ENCODE data around the gene TPSD1. TPM values are rescaled to one million over a fixed set of nuclear protein-coding genes. Genes with fewer than 3 reads are reported as not detected.

TPSD1 gene
- total and polyA plus RNA-seq, 2 donors (not counting 1 experiment from before 2014, with no cell fraction given): not detected

- Histone ChIP-seq H3K4me3 (ENCODE audit: control extremely low read depth in 1 of 5, extremely low read depth in 1 of 5, insufficient read depth in 1 of 5, low read depth in 2 of 5, low read length in 4 of 5) (no peak overlapping the region), H3K79me2 (ENCODE audit: control insufficient read depth, insufficient read depth, low read length) (no peaks in the 10 kb centered on the region), H3K4me1 (ENCODE audit: control insufficient read depth in 2 of 2, insufficient read depth in 2 of 2, low read length in 2 of 2) (peaks cover 6 to 8% of the 10 kb centered on the region in 2 donors), H2AFZ (ENCODE audit: insufficient read depth, low read depth, low read length, poor library complexity, severe bottlenecking) (no peak overlapping the region), H3K36me3 (replicated peaks in 1 of 2; ENCODE audit: control extremely low read depth in 1 of 2, control insufficient read depth in 1 of 2, extremely low read depth in 1 of 2, insufficient read depth in 2 of 2, low read length in 1 of 2) (no peaks in the 10 kb centered on the region), H3K27ac (ENCODE audit: low read length in 2 of 2) (no peak overlapping the region), H3K9ac (ENCODE audit: low read length) (no peak overlapping the region), H3K4me2 (replicated peaks; ENCODE audit: low read depth, low read length, poor library complexity, severe bottlenecking) (no peak overlapping the region), H4K20me1 (ENCODE audit: control insufficient read depth, insufficient read depth, low read length, poor library complexity, severe bottlenecking) (no peaks in the 10 kb centered on the region), H3K9me3 (ENCODE audit: control extremely low read depth in 1 of 3, control insufficient read depth in 2 of 3, insufficient read depth in 1 of 3, low read length in 2 of 3) (peaks cover 0 to 4% (median 0%) of the 10 kb centered on the region in 3 donors), H3K27me3 (replicated peaks in 1 of 4; ENCODE audit: control extremely low read depth in 1 of 4, control insufficient read depth in 3 of 4, insufficient read depth in 4 of 4, low read length in 3 of 4) (peaks cover 0 to 50% (median 12%) of the 10 kb centered on the region in 4 experiments)
- 90% methylated on average over 9 of the region's 9 CpGs for WGBS (ENCODE audit: insufficient coverage)
- no peak for ATAC-seq (ENCODE audit: low read depth)
- H3K27ac Mint-ChIP-seq: no peak overlapping the region
- peaks cover 5% of the 10 kb centered on the region for H3K9me3 Mint-ChIP-seq (ENCODE audit: insufficient read depth)
- intact Hi-C loops (cut with micrococcal nuclease): no loop called here
- H3K27me3 Mint-ChIP-seq: peaks cover 17% of the 10 kb centered on the region
- H3K4me3 Mint-ChIP-seq: no peak overlapping the region
- no peak for TF ChIP-seq EZH2 (IDR thresholded peaks at IDR 0.05; ENCODE audit: borderline replicate concordance, insufficient read depth, low read depth, low read length, poor library complexity, severe bottlenecking)
- TF ChIP-seq CTCF (IDR thresholded peaks at IDR 0.05): no peak
- CTCF ChIA-PET: no interaction called here
- no peak for DNase-seq
- POLR2A ChIA-PET: no interaction called here
- peaks cover 4% of the 10 kb centered on the region for H3K4me1 Mint-ChIP-seq
These were observed 7.0 kb downstream of the TPSD1 start for GRCh38 chr16:1262846-1263221.

GRCh38 chr16:1263591-1264344 lies 7.9 kb downstream of the TPSD1 start:
- Histone ChIP-seq H3K79me2 (ENCODE audit: control insufficient read depth, insufficient read depth, low read length) (no peaks in the 10 kb centered on the region), H3K4me2 (replicated peaks; ENCODE audit: low read depth, low read length, poor library complexity, severe bottlenecking) (no peak overlapping the region), H2AFZ (ENCODE audit: insufficient read depth, low read depth, low read length, poor library complexity, severe bottlenecking) (no peak overlapping the region), H3K4me3 (ENCODE audit: control extremely low read depth in 1 of 5, extremely low read depth in 1 of 5, insufficient read depth in 1 of 5, low read depth in 2 of 5, low read length in 4 of 5) (no peak overlapping the region), H3K4me1 (ENCODE audit: control insufficient read depth in 2 of 2, insufficient read depth in 2 of 2, low read length in 2 of 2) (peaks cover 6 to 7% of the 10 kb centered on the region in 2 donors), H3K27ac (ENCODE audit: low read length in 2 of 2) (no peak overlapping the region), H3K36me3 (replicated peaks in 1 of 2; ENCODE audit: control extremely low read depth in 1 of 2, control insufficient read depth in 1 of 2, extremely low read depth in 1 of 2, insufficient read depth in 2 of 2, low read length in 1 of 2) (no peaks in the 10 kb centered on the region), H3K27me3 (replicated peaks in 1 of 4; ENCODE audit: control extremely low read depth in 1 of 4, control insufficient read depth in 3 of 4, insufficient read depth in 4 of 4, low read length in 3 of 4) (peaks cover 0 to 44% (median 12%) of the 10 kb centered on the region in 4 experiments), H3K9me3 (ENCODE audit: control extremely low read depth in 1 of 3, control insufficient read depth in 2 of 3, insufficient read depth in 1 of 3, low read length in 2 of 3) (peaks cover 0 to 4% (median 0%) of the 10 kb centered on the region in 3 donors), H4K20me1 (ENCODE audit: control insufficient read depth, insufficient read depth, low read length, poor library complexity, severe bottlenecking) (no peaks in the 10 kb centered on the region), H3K9ac (ENCODE audit: low read length) (no peak overlapping the region)
- ChIA-PET CTCF (no interaction called here), POLR2A (no interaction called here)
- Mint-ChIP-seq H3K9me3 (ENCODE audit: insufficient read depth) (peaks cover 5% of the 10 kb centered on the region), H3K4me3 (no peak overlapping the region), H3K27me3 (peaks cover 17% of the 10 kb centered on the region), H3K27ac (no peak overlapping the region), H3K4me1 (peaks cover 4% of the 10 kb centered on the region)
- WGBS (ENCODE audit: insufficient coverage): 95% methylated on average over 14 of the region's 15 CpGs
- no peak for ATAC-seq (ENCODE audit: low read depth)
- TF ChIP-seq EZH2 (IDR thresholded peaks at IDR 0.05; ENCODE audit: borderline replicate concordance, insufficient read depth, low read depth, low read length, poor library complexity, severe bottlenecking) (no peak), CTCF (IDR thresholded peaks at IDR 0.05) (no peak)
- intact Hi-C loops (cut with micrococcal nuclease): no loop called here
- no peak for DNase-seq
